WTC11 (cell line): ENCODE data around the gene C9orf50. TPM values are rescaled to one million over a fixed set of nuclear protein-coding genes. Genes with fewer than 3 reads are reported as not detected.

Experiments
- ATAC-seq: fragments of 200-7000 bp; cut with Tn5 transposase; 2 replicates; pipeline ENCODE4 v1.10.0; 2021; ENCODE audit warnings: mild to moderate bottlenecking, moderate library complexity
- CTCF ChIA-PET: fragments of 300-600 bp; sonication (Branson Sonifier 250); formaldehyde crosslinking; loops from one replicate; lab custom pipeline; 2021; ENCODE audit warnings: antibody characterized with exemption; lab: Charles Lee
- POLR2A ChIA-PET: fragments of 350-600 bp; sonication (Branson Sonifier 250); formaldehyde crosslinking; loops from one replicate; lab custom pipeline; 2021; ENCODE audit warnings: antibody characterized with exemption; lab: Charles Lee
- DNase-seq: peaks from one replicate; pipeline ENCODE4 v3.0.0; 2021; ENCODE audit warnings: low spot score
- H3K27ac Mint-ChIP-seq: 2 replicates; pipeline ENCODE4 v1.8.0; 2021; ENCODE audit warnings: mixed read lengths
- H3K27me3 Mint-ChIP-seq: 2 replicates; pipeline ENCODE4 v1.8.0; 2021; ENCODE audit warnings: low read depth, mild to moderate bottlenecking, moderate library complexity, mixed read lengths
- H3K36me3 Mint-ChIP-seq: 2 replicates; pipeline ENCODE4 v1.8.0; 2021; ENCODE audit warnings: mixed read lengths
- H3K4me1 Mint-ChIP-seq: 2 replicates; pipeline ENCODE4 v1.8.0; 2022; ENCODE audit warnings: mixed read lengths
- H3K4me3 Mint-ChIP-seq: 2 replicates; pipeline ENCODE4 v1.8.0; 2021; ENCODE audit warnings: mild to moderate bottlenecking, moderate library complexity, mixed read lengths
- H3K9me3 Mint-ChIP-seq: 2 replicates; pipeline ENCODE4 v1.8.0; 2021; ENCODE audit warnings: mixed read lengths
- CREM ChIP-seq: sonication (generic); formaldehyde crosslinking; IDR thresholded peaks from 2 replicates; pipeline ENCODE4 v1.8.1; 2022; ENCODE audit warnings: mild to moderate bottlenecking, missing genetic modification reagents, moderate library complexity
- EMX1 ChIP-seq: fragments of 250-450 bp; sonication (Bioruptor Pico); IDR thresholded peaks from 2 replicates; pipeline ENCODE4 v1.8.0; 2021; ENCODE audit warnings: mild to moderate bottlenecking
- ESRRA ChIP-seq: sonication (generic); formaldehyde crosslinking; IDR thresholded peaks from 2 replicates; pipeline ENCODE4 v1.8.1; 2022; ENCODE audit warnings: mild to moderate bottlenecking, missing genetic modification reagents, borderline replicate concordance
- JAZF1 ChIP-seq: fragments of 250-450 bp; sonication (Bioruptor Pico); IDR thresholded peaks from 2 replicates; pipeline ENCODE4 v1.9.0; 2021; ENCODE audit warnings: moderate library complexity, mild to moderate bottlenecking, inconsistent platforms
- NFE2L1 ChIP-seq: sonication (generic); formaldehyde crosslinking; IDR thresholded peaks from 2 replicates; pipeline ENCODE4 v1.8.1; 2023; ENCODE audit warnings: missing genetic modification reagents
- TEAD4 ChIP-seq: sonication (generic); formaldehyde crosslinking; IDR thresholded peaks from 2 replicates; pipeline ENCODE4 v1.8.0; 2022; ENCODE audit warnings: mild to moderate bottlenecking, missing genetic modification reagents
- TP53 ChIP-seq: sonication (generic); formaldehyde crosslinking; IDR thresholded peaks from 2 replicates; pipeline ENCODE4 v1.8.1; 2023; ENCODE audit warnings: mild to moderate bottlenecking, missing genetic modification reagents
- ZMAT4 ChIP-seq: fragments of 250-450 bp; sonication (Bioruptor Pico); IDR thresholded peaks from 2 replicates; pipeline ENCODE4 v1.9.0; 2021; ENCODE audit warnings: mild to moderate bottlenecking
- ZNF121 ChIP-seq: sonication (generic); formaldehyde crosslinking; IDR thresholded peaks from 2 replicates; pipeline ENCODE4 v1.8.0; 2023; ENCODE audit warnings: missing genetic modification reagents
- ZNF219 ChIP-seq: sonication (generic); formaldehyde crosslinking; IDR thresholded peaks from 2 replicates; pipeline ENCODE4 v1.8.0; 2023; ENCODE audit warnings: missing genetic modification reagents, mild to moderate bottlenecking, borderline replicate concordance
- ZNF396 ChIP-seq: fragments of 250-450 bp; sonication (Bioruptor Pico); IDR thresholded peaks from 2 replicates; pipeline ENCODE4 v1.8.0; 2021; ENCODE audit warnings: mild to moderate bottlenecking, moderate library complexity, borderline replicate concordance
- ZNF671 ChIP-seq: fragments of 250-450 bp; sonication (Bioruptor Pico); IDR thresholded peaks from 2 replicates; pipeline ENCODE4 v1.8.0; 2021; ENCODE audit warnings: mild to moderate bottlenecking
- total RNA-seq: library from RNA; stranded (reverse); gene quantifications from 3 replicates; pipeline ENCODE4 v1.2.3, GENCODE V29; 2021
- TF ChIP-seq, protein P1 (sequence below): sonication (generic); formaldehyde crosslinking; IDR thresholded peaks from 2 replicates; pipeline ENCODE4 v1.8.0; 2023; ENCODE audit warnings: missing genetic modification reagents, mild to moderate bottlenecking, borderline replicate concordance
- TF ChIP-seq, protein P2 (sequence below): sonication (generic); formaldehyde crosslinking; IDR thresholded peaks from 2 replicates; pipeline ENCODE4 v1.8.0; 2022; ENCODE audit warnings: mild to moderate bottlenecking, missing genetic modification reagents
- TF ChIP-seq, protein P3 (sequence below): sonication (generic); formaldehyde crosslinking; IDR thresholded peaks from 2 replicates; pipeline ENCODE4 v1.8.1; 2023; ENCODE audit warnings: mild to moderate bottlenecking, missing genetic modification reagents, borderline replicate concordance
- TF ChIP-seq, protein P4 (sequence below): sonication (generic); formaldehyde crosslinking; conservative IDR thresholded peaks from 2 replicates; pipeline ENCODE4 v1.8.1; 2023; ENCODE audit warnings: mild to moderate bottlenecking, low read depth, missing genetic modification reagents, moderate library complexity
- TF ChIP-seq, protein P5 (sequence below): fragments of 250-450 bp; sonication (Bioruptor Pico); IDR thresholded peaks from 2 replicates; pipeline ENCODE4 v1.8.0; 2021; ENCODE audit warnings: mild to moderate bottlenecking
- TF ChIP-seq, protein P6 (sequence below): sonication (generic); formaldehyde crosslinking; IDR thresholded peaks from 2 replicates; pipeline ENCODE4 v1.8.1; 2022; ENCODE audit warnings: low read depth, missing genetic modification reagents, borderline replicate concordance

C9orf50 gene
- total RNA-seq, 1 experiment from 2014 or later, result 0.11 TPM

DNA sequence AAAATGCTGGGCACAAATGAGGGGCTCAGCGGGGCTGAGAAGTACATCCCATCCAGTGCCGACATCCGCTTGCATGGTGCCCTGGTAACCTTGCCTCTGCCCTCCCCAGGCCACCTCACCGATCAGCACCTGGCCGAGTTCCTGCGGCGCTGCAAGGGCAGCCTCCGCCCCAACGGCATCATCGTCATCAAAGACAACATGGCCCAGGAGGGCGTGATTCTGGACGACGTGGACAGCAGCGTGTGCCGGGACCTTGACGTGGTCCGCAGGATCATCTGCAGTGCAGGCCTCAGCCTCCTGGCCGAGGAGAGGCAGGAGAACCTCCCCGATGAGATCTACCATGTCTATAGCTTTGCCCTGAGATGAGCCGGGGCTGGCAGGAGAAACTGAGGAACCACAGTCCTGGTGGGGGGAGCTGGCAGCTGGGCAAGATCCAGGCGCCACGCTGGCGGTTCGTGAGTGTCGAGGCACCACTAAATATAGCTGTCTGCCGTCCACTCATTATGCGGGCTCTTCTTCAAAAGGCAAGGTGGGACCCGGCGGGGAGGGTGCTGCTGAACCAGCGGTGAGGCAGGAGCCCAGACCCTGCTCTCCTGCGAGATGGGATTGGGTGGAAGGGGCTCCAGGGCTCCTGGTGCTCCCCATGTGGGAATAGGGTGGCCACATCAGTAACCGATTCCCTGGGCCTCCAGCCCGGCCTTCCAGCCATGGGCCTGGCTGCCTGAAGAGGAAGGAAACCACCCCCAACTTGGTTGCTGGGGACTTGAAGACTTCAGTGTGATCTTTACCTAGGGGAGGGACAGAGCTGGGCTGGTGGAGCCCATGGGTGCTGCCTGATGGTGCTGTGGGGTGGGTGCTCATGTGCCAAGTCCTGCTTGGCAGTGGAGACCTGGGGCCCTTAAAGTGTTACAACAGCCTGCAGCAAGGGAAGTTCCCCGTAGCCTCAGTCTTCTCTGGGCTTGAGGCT, 14.5 kb upstream of the C9orf50 start:
- TF ChIP-seq TEAD4 (CRISPR knock-in tag) (no peak), ZNF121 (no peak), ZNF219 (CRISPR knock-in tag) (no peak), EMX1 (CRISPR knock-in tag) (no peak), ESRRA (CRISPR knock-in tag) (no peak), ZNF396 (no peak), ZMAT4 (CRISPR knock-in tag) (no peak), ZNF671 (CRISPR knock-in tag) (no peak), NFE2L1 (CRISPR knock-in tag) (no peak), JAZF1 (CRISPR knock-in tag) (no peak), TP53 (CRISPR knock-in tag) (no peak), CREM (CRISPR knock-in tag) (no peak)
- TF ChIP-seq, protein P1, sequence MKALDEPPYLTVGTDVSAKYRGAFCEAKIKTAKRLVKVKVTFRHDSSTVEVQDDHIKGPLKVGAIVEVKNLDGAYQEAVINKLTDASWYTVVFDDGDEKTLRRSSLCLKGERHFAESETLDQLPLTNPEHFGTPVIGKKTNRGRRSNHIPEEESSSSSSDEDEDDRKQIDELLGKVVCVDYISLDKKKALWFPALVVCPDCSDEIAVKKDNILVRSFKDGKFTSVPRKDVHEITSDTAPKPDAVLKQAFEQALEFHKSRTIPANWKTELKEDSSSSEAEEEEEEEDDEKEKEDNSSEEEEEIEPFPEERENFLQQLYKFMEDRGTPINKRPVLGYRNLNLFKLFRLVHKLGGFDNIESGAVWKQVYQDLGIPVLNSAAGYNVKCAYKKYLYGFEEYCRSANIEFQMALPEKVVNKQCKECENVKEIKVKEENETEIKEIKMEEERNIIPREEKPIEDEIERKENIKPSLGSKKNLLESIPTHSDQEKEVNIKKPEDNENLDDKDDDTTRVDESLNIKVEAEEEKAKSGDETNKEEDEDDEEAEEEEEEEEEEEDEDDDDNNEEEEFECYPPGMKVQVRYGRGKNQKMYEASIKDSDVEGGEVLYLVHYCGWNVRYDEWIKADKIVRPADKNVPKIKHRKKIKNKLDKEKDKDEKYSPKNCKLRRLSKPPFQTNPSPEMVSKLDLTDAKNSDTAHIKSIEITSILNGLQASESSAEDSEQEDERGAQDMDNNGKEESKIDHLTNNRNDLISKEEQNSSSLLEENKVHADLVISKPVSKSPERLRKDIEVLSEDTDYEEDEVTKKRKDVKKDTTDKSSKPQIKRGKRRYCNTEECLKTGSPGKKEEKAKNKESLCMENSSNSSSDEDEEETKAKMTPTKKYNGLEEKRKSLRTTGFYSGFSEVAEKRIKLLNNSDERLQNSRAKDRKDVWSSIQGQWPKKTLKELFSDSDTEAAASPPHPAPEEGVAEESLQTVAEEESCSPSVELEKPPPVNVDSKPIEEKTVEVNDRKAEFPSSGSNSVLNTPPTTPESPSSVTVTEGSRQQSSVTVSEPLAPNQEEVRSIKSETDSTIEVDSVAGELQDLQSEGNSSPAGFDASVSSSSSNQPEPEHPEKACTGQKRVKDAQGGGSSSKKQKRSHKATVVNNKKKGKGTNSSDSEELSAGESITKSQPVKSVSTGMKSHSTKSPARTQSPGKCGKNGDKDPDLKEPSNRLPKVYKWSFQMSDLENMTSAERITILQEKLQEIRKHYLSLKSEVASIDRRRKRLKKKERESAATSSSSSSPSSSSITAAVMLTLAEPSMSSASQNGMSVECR, result no peak
- TF ChIP-seq, protein P2, sequence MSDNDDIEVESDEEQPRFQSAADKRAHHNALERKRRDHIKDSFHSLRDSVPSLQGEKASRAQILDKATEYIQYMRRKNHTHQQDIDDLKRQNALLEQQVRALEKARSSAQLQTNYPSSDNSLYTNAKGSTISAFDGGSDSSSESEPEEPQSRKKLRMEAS, result no peak
- TF ChIP-seq, protein P3, sequence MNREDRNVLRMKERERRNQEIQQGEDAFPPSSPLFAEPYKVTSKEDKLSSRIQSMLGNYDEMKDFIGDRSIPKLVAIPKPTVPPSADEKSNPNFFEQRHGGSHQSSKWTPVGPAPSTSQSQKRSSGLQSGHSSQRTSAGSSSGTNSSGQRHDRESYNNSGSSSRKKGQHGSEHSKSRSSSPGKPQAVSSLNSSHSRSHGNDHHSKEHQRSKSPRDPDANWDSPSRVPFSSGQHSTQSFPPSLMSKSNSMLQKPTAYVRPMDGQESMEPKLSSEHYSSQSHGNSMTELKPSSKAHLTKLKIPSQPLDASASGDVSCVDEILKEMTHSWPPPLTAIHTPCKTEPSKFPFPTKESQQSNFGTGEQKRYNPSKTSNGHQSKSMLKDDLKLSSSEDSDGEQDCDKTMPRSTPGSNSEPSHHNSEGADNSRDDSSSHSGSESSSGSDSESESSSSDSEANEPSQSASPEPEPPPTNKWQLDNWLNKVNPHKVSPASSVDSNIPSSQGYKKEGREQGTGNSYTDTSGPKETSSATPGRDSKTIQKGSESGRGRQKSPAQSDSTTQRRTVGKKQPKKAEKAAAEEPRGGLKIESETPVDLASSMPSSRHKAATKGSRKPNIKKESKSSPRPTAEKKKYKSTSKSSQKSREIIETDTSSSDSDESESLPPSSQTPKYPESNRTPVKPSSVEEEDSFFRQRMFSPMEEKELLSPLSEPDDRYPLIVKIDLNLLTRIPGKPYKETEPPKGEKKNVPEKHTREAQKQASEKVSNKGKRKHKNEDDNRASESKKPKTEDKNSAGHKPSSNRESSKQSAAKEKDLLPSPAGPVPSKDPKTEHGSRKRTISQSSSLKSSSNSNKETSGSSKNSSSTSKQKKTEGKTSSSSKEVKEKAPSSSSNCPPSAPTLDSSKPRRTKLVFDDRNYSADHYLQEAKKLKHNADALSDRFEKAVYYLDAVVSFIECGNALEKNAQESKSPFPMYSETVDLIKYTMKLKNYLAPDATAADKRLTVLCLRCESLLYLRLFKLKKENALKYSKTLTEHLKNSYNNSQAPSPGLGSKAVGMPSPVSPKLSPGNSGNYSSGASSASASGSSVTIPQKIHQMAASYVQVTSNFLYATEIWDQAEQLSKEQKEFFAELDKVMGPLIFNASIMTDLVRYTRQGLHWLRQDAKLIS, result no peak
- TF ChIP-seq, protein P4, sequence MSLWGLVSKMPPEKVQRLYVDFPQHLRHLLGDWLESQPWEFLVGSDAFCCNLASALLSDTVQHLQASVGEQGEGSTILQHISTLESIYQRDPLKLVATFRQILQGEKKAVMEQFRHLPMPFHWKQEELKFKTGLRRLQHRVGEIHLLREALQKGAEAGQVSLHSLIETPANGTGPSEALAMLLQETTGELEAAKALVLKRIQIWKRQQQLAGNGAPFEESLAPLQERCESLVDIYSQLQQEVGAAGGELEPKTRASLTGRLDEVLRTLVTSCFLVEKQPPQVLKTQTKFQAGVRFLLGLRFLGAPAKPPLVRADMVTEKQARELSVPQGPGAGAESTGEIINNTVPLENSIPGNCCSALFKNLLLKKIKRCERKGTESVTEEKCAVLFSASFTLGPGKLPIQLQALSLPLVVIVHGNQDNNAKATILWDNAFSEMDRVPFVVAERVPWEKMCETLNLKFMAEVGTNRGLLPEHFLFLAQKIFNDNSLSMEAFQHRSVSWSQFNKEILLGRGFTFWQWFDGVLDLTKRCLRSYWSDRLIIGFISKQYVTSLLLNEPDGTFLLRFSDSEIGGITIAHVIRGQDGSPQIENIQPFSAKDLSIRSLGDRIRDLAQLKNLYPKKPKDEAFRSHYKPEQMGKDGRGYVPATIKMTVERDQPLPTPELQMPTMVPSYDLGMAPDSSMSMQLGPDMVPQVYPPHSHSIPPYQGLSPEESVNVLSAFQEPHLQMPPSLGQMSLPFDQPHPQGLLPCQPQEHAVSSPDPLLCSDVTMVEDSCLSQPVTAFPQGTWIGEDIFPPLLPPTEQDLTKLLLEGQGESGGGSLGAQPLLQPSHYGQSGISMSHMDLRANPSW (CRISPR knock-in tag), result no peak
- TF ChIP-seq, protein P5, sequence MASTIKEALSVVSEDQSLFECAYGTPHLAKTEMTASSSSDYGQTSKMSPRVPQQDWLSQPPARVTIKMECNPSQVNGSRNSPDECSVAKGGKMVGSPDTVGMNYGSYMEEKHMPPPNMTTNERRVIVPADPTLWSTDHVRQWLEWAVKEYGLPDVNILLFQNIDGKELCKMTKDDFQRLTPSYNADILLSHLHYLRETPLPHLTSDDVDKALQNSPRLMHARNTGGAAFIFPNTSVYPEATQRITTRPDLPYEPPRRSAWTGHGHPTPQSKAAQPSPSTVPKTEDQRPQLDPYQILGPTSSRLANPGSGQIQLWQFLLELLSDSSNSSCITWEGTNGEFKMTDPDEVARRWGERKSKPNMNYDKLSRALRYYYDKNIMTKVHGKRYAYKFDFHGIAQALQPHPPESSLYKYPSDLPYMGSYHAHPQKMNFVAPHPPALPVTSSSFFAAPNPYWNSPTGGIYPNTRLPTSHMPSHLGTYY (CRISPR knock-in tag), result no peak
- TF ChIP-seq, protein P6, sequence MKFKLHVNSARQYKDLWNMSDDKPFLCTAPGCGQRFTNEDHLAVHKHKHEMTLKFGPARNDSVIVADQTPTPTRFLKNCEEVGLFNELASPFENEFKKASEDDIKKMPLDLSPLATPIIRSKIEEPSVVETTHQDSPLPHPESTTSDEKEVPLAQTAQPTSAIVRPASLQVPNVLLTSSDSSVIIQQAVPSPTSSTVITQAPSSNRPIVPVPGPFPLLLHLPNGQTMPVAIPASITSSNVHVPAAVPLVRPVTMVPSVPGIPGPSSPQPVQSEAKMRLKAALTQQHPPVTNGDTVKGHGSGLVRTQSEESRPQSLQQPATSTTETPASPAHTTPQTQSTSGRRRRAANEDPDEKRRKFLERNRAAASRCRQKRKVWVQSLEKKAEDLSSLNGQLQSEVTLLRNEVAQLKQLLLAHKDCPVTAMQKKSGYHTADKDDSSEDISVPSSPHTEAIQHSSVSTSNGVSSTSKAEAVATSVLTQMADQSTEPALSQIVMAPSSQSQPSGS (CRISPR knock-in tag), result no peak
- Mint-ChIP-seq H3K4me3 (no peak overlapping the region), H3K27ac (no peak overlapping the region), H3K4me1 (peaks cover 10% of the 10 kb centered on the region), H3K27me3 (no peaks in the 10 kb centered on the region), H3K9me3 (no peaks in the 10 kb centered on the region), H3K36me3 (peaks cover 31% of the 10 kb centered on the region)
- ChIA-PET POLR2A (no interaction called here), CTCF (no interaction called here)
- no peak for DNase-seq
- no peak for ATAC-seq
